HCT116 (cell line): Measurements from ENCODE around the gene ZNF3.
A peak's percentile ranks its signal among the peaks of the same experiment; 100 is the strongest.

ENCODE experiments used
- CTCF ChIP-seq, 3 experiments: fragments of 200-600 bp in 1 of 3; sonication (generic) in 1 of 3; IDR thresholded peaks in 2 of 3; conservative IDR thresholded peaks in 1 of 3; 2 replicates each; pipeline ENCODE4 v1.5.1; 2012 to 2017; ENCODE audit warnings: low read depth in 2 of 3, low read length in 2 of 3, antibody characterized with exemption in 1 of 3, borderline replicate concordance in 1 of 3, control low read depth in 1 of 3, mild to moderate bottlenecking in 1 of 3, mixed read lengths in 1 of 3, mixed run types in 1 of 3, moderate library complexity in 1 of 3; ENCODE audit not compliant: insufficient read depth in 1 of 3
- FOSL1 ChIP-seq: IDR thresholded peaks from 2 replicates; pipeline ENCODE4 v1.6.1; 2012; ENCODE audit warnings: low read depth
- POLR2A ChIP-seq: IDR thresholded peaks from 2 replicates; pipeline ENCODE4 v1.7.0; 2011; ENCODE audit warnings: borderline replicate concordance; ENCODE audit not compliant: insufficient read depth, insufficient read length; ENCODE audit errors: extremely low read depth

GRCh38 chr7:100130608-100131453 is 49.3 kb upstream of the ZNF3 start:
- TF ChIP-seq CTCF (IDR thresholded peaks at IDR 0.05 in 2 of 3, conservative IDR thresholded peaks at IDR 0.05 in 1 of 3; ENCODE audit: borderline replicate concordance in 1 of 3, insufficient read depth in 1 of 3, low read depth in 2 of 3, low read length in 2 of 3) (peak in 2 of 3 experiments; percentile 67 to 75; a peak in 4 of 6 replicates), FOSL1 (no peak), POLR2A (no peak)
